GM12892 (cell line): Measurements from ENCODE around the gene ABHD3.

ENCODE experiments used
- POLR2A ChIP-seq: IDR thresholded peaks from 2 replicates; pipeline ENCODE4 v1.6.1; 2011; ENCODE audit warnings: low read depth, low read length, control low read depth
- POLR2AphosphoS5 ChIP-seq: IDR thresholded peaks from 2 replicates; pipeline ENCODE4 v1.6.1; 2011; ENCODE audit warnings: low read depth, low read length, control low read depth
- TAF1 ChIP-seq: IDR thresholded peaks from 2 replicates; pipeline ENCODE4 v1.6.1; 2011; ENCODE audit warnings: low read depth, mild to moderate bottlenecking, control low read depth, low read length, borderline replicate concordance

- TF ChIP-seq POLR2A (no peak), POLR2AphosphoS5 (no peak), TAF1 (no peak)
Measured at GRCh38 chr18:21714474-21714873, 9.9 kb upstream of the ABHD3 start.
